SU-DHL-6 (cell line): ENCODE data around the gene GPC3.

Experiments
- H2AFZ ChIP-seq: fragments of 200-600 bp; sonication (generic); 2 replicates; pipeline ENCODE4 v1.6.1; 2014; ENCODE audit warnings: low read depth, mild to moderate bottlenecking, moderate library complexity, mixed read lengths, antibody characterized with exemption, low read length; ENCODE audit not compliant: severe bottlenecking
- H3F3A ChIP-seq: fragments of 200-600 bp; shearing (Covaris generic); 2 replicates; pipeline ENCODE4 v1.6.0; 2016; ENCODE audit warnings: antibody characterized with exemption, mild to moderate bottlenecking; ENCODE audit not compliant: insufficient read depth
- H3K27ac ChIP-seq: fragments of 200-600 bp; sonication (generic); 2 replicates; pipeline ENCODE4 v1.5.1; 2016; ENCODE audit warnings: low read depth, mild to moderate bottlenecking, low read length, moderate library complexity, mixed read lengths
- H3K27me3 ChIP-seq: fragments of 200-600 bp; sonication (generic), shearing (Covaris generic); 2 replicates; pipeline ENCODE4 v1.6.0; 2014; ENCODE audit warnings: mild to moderate bottlenecking, low read length
- H3K36me3 ChIP-seq: fragments of 200-600 bp; sonication (generic); 2 replicates; pipeline ENCODE4 v1.6.1; 2014; ENCODE audit warnings: mild to moderate bottlenecking, low read length, mixed read lengths
- H3K4me2 ChIP-seq: fragments of 300-600, 200-600 bp; shearing (Covaris generic), sonication (generic); 2 replicates; pipeline ENCODE4 v1.6.0; 2014; ENCODE audit warnings: low read length, low read depth, mild to moderate bottlenecking; ENCODE audit not compliant: poor library complexity, severe bottlenecking
- H3K4me3 ChIP-seq: fragments of 200-600 bp; sonication (generic); 2 replicates; pipeline ENCODE4 v1.5.1; 2014; ENCODE audit warnings: antibody characterized with exemption, low read length, mild to moderate bottlenecking, mixed read lengths; ENCODE audit not compliant: insufficient read depth, poor library complexity, severe bottlenecking
- H3K79me2 ChIP-seq: fragments of 200-600 bp; sonication (generic); 2 replicates; pipeline ENCODE4 v1.6.1; 2014; ENCODE audit warnings: mild to moderate bottlenecking, low read length, moderate library complexity; ENCODE audit not compliant: insufficient read depth
- H3K9ac ChIP-seq: fragments of 200-600 bp; sonication (generic); 2 replicates; pipeline ENCODE4 v1.7.0; 2014; ENCODE audit warnings: mild to moderate bottlenecking, low read length
- H3K9me2 ChIP-seq: fragments of 200-600 bp; sonication (generic); replicated peaks from 2 replicates; pipeline ENCODE4 v1.6.1; 2014; ENCODE audit warnings: low read length; ENCODE audit not compliant: insufficient read depth
- H3K9me3 ChIP-seq: fragments of 200-600 bp; sonication (generic); 2 replicates; pipeline ENCODE4 v1.6.1; 2014; ENCODE audit warnings: low read length, mixed read lengths; ENCODE audit not compliant: insufficient read depth
- H4K20me1 ChIP-seq: fragments of 200-600 bp; sonication (generic); 2 replicates; pipeline ENCODE4 v1.6.1; 2014; ENCODE audit warnings: low read depth, mild to moderate bottlenecking, antibody characterized with exemption, low read length, moderate library complexity, mixed read lengths
- EZH2phosphoT487 ChIP-seq: fragments of 200-600 bp; sonication (generic), shearing (Covaris generic); conservative IDR thresholded peaks from 2 replicates; pipeline ENCODE4 v1.6.1; 2018; ENCODE audit warnings: mild to moderate bottlenecking, antibody characterized with exemption, low read length, moderate library complexity, mixed read lengths
- TF ChIP-seq, protein P1 (sequence below): fragments of 200-600 bp; sonication (generic); IDR thresholded peaks from one replicate; pipeline ENCODE4 v1.5.1; 2017; ENCODE audit warnings: antibody characterized with exemption, mild to moderate bottlenecking, low read length, moderate library complexity; ENCODE audit not compliant: insufficient read depth, poor library complexity, severe bottlenecking

The GPC3 gene

DNA sequence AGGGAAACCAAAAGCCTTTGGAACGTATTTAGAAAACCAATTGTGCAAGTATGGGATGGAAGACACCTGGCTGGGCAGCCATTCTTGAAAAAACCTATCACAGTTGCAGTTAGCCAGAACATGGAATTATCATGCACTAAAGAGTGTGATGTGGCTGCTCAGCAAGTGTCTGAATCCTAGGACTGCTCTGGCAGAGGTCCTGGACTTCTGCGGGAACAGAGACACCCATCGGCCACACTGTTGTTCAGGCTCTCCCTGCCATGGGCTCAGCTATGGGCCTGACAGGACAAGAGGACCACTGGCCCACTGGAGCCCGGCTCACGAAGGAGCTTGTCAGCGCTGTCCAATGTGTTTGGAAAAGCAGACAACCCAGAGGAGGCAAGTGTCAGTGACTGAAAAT, 454.4 kb downstream of the GPC3 start:
- Histone ChIP-seq H3F3A (no peaks in the 10 kb centered on the region), H3K9ac (no peak overlapping the region), H3K27ac (no peak overlapping the region), H3K27me3 (no peaks in the 10 kb centered on the region), H3K79me2 (no peaks in the 10 kb centered on the region), H3K4me2 (no peak overlapping the region), H3K9me2 (no peaks in the 10 kb centered on the region), H3K36me3 (no peaks in the 10 kb centered on the region), H2AFZ (no peak overlapping the region), H4K20me1 (no peaks in the 10 kb centered on the region), H3K9me3 (no peaks in the 10 kb centered on the region), H3K4me3 (no peak overlapping the region)
- TF ChIP-seq, protein P1, sequence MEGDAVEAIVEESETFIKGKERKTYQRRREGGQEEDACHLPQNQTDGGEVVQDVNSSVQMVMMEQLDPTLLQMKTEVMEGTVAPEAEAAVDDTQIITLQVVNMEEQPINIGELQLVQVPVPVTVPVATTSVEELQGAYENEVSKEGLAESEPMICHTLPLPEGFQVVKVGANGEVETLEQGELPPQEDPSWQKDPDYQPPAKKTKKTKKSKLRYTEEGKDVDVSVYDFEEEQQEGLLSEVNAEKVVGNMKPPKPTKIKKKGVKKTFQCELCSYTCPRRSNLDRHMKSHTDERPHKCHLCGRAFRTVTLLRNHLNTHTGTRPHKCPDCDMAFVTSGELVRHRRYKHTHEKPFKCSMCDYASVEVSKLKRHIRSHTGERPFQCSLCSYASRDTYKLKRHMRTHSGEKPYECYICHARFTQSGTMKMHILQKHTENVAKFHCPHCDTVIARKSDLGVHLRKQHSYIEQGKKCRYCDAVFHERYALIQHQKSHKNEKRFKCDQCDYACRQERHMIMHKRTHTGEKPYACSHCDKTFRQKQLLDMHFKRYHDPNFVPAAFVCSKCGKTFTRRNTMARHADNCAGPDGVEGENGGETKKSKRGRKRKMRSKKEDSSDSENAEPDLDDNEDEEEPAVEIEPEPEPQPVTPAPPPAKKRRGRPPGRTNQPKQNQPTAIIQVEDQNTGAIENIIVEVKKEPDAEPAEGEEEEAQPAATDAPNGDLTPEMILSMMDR: no peak
- TF ChIP-seq EZH2phosphoT487: no peak

DNA sequence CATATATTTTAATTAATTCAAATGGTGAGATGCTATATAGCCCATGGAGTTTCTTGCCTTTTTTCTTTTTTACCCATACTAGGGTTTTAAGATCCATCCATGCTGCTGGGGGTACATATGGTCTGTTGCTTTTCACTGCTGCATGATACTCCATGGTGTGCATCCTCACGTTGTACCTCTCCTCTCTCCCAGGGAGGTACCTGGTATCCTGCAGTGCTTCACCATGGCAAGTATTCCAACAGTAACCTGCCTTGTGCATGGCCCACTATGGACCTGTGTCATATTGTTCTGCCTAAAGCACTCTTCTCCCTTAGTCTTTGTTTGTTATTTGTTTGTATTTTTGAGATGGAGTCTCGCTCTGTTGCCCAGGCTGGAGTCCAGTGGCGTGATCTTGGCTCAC, 455.8 kb downstream of the GPC3 start:
- Histone ChIP-seq H3K9me2 (no peaks in the 10 kb centered on the region), H2AFZ (no peak overlapping the region), H3K9me3 (no peaks in the 10 kb centered on the region), H4K20me1 (no peaks in the 10 kb centered on the region), H3K79me2 (no peaks in the 10 kb centered on the region), H3K9ac (no peak overlapping the region), H3F3A (no peaks in the 10 kb centered on the region), H3K4me2 (no peak overlapping the region), H3K27me3 (no peaks in the 10 kb centered on the region), H3K36me3 (no peaks in the 10 kb centered on the region), H3K4me3 (no peak overlapping the region), H3K27ac (no peak overlapping the region)
- TF ChIP-seq, protein P1: no peak
- no peak for TF ChIP-seq EZH2phosphoT487

GRCh38 chrX:133527825-133528224, 457.6 kb downstream of the GPC3 start:
- Histone ChIP-seq H3F3A (no peaks in the 10 kb centered on the region), H3K4me3 (no peak overlapping the region), H3K36me3 (no peaks in the 10 kb centered on the region), H3K9me2 (no peaks in the 10 kb centered on the region), H3K4me2 (no peak overlapping the region), H3K27me3 (no peaks in the 10 kb centered on the region), H3K27ac (no peak overlapping the region), H4K20me1 (no peaks in the 10 kb centered on the region), H3K79me2 (no peaks in the 10 kb centered on the region), H3K9me3 (no peaks in the 10 kb centered on the region), H2AFZ (no peak overlapping the region), H3K9ac (no peak overlapping the region)
- TF ChIP-seq, protein P1: no peak
- TF ChIP-seq EZH2phosphoT487: no peak
